Stomach (tissue), 4 donors: Measurements from ENCODE around the gene PCED1B.

Source experiments
- CTCF ChIP-seq, 7 experiments: fragments of 450-650 bp in 4 of 7; fragments of 200-600 bp in 3 of 7; sonication (generic) in 3 of 7; IDR thresholded peaks; one replicate each; pipeline ENCODE4 v1.5.1; 2016 to 2019; ENCODE audit warnings: antibody characterized with exemption in 7 of 7, control low read depth in 2 of 7, mild to moderate bottlenecking in 1 of 7
- POLR2A ChIP-seq, 4 donors: fragments of 450-650 bp; IDR thresholded peaks; one replicate each; pipeline ENCODE4 v1.6.1; 2016; ENCODE audit warnings: antibody characterized with exemption in 4 of 4, control low read depth in 2 of 4, mild to moderate bottlenecking in 1 of 4, moderate library complexity in 1 of 4

DNA sequence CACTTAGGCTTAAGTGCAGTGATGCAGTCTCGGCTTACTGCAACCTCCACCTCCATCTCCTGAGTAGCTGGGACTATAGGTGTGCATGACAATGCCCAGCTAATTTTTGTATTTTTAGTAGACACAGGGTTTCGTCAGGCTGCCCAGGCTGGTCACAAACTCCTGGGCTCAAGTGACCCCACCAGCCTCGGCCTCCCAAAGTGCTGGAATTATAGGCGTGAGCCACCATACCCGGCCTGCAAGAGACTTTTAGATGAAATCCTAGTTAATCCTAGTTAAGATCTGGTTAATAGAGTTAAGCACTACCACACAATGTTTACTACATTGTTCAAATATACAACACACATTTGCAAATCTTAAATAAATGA is 196.8 kb downstream of the PCED1B start:
- TF ChIP-seq CTCF (IDR thresholded peaks at IDR 0.05) (no peak), POLR2A (IDR thresholded peaks at IDR 0.05) (no peak)
